NCI-H146 treated with DMSO at 0.1 percent for 48 hours (cell line): Measurements from ENCODE around the gene APELA.
"Not testable (repeated sequence)": the region's sequence is repeated elsewhere in the genome, so short reads cannot be mapped to it uniquely, and the experiment has no call there.

ENCODE experiments used
- DNase-seq: peaks from one replicate; lab custom pipeline; 2025; ENCODE audit not compliant: unreplicated experiment; lab: John Stamatoyannopoulos, UW

APELA gene, protein sequence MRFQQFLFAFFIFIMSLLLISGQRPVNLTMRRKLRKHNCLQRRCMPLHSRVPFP

DNA sequence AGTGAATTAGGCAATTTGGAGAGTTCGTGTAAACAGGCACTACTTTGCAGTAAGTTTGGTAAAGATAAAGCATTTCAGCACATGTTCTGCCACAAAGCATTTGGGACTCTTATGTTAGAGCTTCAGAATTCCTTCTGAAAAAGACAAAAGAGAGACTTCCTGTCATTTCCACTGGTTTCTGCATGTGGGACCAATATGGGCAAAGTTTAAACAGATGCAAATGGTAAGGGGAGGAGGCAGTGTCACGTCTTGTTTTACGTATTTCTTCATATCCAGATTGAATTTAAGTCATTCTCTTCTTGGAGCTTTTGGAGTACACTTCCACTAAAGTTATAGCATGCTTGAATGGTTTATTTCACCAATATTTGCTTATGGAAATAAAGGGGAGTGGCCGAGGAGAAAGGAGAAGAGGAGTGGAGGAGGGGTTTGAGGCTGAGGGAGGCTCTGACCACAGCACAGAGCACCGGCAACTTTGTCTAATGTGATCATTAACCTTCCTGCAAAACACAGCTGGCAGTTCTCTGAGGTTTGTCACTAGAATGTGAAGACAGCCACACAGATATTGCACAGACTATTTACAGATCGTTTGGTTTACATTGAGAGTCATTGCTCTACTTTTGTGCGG, at the start of gene APELA:
TSS of gene APELA (plus strand) at position 479 of the 625 bp plus-strand sequence. CDS start 154 bp downstream, outside the sequence.
- no peak for DNase-seq

DNA sequence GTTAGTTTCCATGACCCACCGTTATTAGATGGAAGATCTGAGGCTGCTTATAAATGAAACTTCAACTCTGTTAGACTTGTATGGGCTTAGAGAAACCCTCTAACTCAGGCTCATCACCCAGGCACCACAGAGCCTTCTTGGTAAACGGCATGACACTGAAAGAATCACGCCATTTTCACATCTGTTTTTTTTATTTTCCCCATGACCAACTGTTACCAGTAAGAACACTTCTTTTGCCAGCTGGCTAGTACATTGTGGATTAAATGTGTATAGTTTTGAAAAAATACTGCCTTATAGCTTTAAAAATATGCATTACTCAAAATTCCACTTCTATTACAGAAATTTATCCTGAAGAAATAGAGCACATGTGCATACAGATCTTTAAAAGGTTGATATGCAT, 48.0 kb upstream of the APELA start:
- no peak for DNase-seq

DNA sequence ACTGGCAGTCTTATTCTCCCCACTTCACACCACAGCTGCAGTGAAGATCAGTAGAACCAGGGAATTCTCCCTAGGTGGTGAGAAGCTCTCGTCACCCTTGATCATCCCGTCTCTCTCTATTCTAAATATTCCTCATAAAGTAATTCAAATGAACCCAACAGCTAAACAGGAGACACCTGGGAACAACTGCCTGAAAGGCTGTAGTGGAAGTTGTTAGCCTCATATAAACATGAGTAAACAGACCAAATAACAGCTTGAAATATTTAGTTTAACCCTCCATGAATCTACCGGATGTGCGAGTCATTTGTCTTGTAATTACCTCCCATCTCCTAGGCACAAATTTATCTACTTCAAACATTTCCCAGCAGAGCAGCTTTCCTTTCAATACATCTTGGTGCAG, 30.4 kb upstream of the APELA start:
- peak; percentile 6 for DNase-seq

DNA sequence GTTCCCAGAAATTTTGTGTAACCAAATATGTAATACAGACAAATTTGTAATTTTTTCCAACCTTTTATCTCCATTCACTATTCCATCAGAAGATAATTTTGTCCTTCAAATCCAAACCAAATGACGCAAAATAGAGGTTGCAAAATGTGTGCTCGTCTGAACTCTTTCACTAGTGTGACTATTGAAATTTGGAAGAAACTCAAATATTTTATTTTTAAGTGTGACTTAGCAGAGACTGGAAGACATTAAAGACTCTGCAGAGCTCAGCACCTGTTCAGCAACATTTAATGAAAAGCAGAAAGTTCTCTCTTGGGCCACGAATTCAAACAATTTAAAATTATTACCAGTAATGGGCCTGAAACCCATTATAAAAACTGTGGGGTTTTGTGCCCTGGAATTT, 30.0 kb upstream of the APELA start:
- DNase-seq: no peak

DNA sequence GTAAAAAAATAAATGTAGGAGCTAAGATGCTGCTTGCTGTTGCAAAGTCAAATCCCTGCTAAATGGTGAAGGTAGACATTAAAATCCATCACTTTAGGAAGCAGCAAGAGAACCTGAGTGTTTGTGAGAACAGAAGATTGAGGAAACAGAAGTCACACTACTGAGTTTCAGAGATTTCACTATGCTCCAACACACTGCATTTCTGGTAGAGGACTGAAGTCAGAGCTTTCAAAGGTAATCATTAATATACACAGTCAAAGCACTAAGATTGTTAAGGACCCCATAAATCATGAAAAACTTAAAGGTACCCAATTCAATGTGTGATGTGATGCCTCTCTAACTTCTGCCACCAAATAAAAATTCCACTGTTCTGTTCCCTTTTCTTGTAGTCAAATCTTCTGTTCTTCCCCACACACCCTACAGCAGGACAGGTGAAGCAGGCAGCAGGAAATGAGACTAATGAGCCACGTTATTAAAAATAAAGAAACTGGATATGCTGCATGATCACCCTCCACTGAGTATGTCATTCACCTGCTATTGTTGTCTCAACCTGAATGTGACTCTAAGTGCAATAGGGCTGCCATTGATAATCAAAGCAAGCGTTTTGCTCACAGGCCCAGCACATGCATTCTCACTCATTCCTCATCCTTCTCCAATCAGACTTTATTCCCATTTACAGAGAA, 28.9 kb upstream of the APELA start:
- peak; percentile 63 for DNase-seq

DNA sequence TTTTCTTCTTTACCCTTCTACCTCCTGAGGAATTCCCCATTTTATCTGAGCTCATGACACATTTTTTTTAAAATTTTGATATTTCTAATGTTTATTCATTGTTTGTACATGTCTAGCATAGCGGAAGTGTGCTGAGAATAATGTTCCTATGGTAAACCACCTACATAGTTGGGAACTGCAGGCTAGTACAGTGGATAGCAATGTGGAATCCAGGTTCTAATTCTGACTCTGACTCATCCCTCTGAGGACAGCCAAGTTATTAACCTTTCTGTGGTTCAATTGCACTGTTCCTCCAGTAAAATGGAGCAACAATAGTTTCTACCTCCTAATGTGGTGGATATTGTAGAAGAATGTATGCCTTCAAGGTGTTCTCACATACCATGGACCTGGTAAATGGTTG, 20.6 kb upstream of the APELA start:
- DNase-seq: no peak

DNA sequence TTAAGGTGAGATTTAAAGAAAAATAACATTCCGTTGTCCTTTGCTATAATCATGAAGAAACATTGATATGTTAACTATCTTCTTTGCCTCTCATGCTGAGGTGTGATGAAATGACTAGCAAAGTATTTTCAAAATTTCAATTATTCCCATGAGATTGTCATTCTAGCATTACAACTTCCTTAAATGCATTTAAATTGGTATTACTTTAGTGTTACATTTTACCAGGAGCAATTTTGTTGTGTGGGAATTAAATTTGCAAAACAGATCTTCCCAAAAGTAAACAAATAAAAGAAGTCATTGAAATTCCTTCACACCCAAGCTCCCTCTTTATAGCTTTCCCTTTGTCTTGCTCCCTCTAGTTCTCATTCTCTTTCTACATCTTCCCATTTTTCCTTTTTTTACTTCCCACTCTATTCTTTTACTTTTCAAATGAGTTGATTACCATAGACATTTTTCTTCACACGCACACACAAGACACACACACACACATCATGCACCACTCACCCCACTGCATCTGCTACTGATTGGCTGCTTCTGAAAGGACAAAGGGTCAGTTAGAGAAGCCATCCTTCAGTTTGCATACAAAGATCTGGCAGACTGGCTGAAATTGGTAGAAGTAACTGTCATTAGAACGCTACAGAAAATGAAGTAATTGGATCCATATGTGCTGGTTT, 10.0 kb upstream of the APELA start:
- no peak for DNase-seq

DNA sequence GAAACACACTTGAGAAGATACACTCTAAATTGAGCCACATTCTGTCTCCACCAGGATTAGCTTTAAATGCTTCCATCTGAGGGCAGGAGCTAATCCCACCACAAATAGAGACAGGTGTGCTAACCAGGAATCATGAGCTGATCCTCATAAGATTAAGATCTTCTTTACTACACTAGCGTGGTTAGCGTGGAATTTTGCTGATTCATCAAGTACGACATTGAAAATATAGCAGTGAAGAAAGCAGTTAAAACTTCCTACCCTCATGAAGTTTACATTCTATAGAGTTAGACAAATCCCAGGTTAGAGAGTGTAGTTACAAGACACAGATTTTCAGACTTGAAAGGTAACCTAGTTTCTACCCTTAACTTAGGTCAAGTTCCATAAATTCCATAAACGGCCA, 5.3 kb upstream of the APELA start:
- DNase-seq: no peak

DNA sequence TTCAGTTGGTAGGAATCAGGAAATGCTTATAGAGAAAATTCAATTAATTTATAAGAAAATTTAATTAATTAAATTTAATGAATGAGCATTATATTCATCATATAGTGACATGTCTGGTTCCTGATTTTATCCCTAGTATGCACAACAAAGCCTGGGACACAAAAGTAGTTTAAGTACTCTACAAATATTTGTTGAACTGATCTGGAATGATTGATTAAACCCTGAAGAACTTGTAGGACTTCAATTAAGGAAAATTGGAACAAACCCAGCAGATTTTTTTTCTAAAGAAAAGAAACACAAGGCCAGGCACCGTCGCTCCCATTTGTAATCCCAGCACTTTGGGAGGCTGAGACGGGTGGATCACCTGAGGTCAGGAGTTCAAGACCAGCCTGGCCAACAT, 4.5 kb upstream of the APELA start:
- no peak for DNase-seq

DNA sequence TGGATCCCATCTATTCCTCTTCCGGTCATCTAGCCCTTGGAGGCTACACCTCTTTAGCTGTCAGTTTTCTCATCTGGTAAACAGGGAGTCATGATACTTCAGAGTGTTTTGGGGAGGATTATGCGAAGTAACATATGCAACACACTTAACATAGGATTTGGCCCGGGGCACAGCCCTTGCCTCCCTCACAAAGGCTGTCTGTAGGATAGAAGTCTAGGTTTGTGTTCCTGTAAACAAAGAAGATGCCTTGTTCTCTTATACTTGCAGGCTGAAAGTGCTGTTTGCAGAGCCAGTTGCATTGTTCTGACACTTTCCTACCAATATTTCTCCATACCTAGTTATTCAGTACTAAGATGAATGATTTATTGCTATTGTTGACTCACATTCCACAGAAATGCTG, 2.2 kb upstream of the APELA start:
- DNase-seq: no peak

DNA sequence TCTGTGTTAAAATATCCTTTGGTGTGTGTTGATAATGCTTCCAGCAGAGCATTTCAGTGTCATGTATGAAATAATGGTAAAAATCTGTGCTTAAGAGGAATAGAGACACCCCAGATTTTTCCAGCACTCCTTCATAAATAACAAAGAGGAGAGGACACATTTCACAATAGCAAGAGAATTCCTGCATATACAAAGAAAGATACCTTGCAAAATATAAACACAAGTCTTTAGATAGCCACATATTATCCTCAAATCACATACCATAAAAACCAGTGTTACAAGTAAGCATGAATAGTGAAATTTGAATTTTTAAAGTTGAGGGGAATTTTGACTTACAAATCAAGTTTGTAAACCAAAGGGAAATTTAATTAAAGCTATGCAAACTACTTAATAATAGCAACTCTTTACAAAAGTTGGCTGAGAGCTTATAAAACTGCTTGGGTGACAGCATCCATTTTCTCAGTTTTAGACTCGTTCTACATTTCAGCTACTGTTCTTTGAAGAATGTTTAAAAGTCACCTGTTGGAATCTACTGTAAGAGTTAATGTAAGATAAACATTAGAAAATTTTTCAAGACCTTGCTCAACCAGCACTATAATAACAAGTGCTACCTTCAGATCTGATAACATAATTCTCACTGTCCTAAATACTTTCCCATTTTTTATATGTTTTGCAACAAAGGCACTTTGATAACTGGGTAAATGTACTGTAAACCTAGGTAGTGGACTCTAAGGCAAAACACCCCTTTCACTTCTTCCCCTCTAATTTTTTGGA, 3.7 kb downstream of the APELA start:
- no peak for DNase-seq

DNA sequence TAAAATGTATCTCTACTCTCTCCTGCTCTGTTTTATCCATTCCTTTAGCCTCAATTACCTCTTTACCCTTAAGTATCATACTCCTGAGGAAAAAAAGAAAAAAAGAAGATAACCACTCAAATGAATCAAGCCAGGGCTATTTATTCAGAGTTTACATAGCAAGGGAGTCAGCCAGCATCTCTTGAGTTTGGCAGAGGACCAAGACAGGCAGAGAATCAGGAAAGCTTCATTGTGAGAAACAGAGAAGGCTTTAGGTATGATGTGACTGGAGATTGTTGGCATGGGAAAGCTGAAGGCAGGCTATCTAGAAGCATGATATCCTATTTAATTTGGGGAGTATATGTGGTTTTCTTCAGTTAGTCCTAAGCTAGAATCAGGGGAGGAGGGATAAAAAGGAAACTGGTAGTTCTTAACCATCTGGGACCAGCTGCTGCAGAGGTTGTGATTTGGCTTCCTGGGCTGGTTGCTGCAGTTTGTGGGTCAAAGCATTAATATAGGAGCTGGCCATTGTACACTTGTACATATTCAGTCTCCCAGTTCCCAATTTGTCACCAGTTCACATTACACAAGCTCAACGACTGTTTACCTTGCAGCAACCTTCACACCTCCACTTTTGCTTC, 11.2 kb downstream of the APELA start:
- DNase-seq: no peak

DNA sequence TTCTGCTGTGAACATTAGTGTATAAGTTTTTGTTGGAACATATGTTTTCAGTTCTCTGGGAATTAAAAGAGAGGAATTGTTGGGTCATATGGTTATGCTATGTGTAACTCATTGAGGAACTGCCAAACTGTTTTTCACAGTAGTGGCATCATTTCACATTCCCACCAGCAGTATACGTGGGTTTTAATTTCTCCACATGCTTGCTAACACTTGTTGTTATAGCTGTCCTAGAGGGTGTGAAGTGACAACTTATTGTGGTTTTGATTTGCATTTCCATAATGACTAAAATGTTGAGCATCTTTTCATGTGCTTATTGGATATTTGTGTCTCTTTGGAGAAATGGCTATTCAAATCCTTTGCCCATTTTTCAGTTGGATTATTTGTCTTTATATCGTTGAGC, 13.7 kb downstream of the APELA start:
- no peak for DNase-seq

DNA sequence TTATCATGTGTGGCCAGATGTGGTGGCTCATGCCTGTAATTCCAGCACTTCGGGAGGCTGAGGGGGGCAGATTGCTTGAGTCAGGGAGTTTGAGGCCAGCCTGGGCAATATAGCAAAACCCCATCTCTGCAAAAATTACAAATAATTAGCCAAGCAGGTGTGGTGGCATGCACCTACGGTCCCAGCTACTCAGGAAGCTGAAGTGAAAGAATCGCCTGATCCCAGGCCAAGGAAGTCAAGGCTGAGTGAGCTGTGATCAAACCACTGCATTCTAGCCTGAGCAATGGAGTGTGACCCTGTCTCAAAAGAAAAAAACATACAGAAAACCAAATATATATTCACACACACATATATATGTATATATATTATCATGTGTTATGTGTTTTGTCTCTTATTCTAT, 15.0 kb downstream of the APELA start:
- DNase-seq: no peak

DNA sequence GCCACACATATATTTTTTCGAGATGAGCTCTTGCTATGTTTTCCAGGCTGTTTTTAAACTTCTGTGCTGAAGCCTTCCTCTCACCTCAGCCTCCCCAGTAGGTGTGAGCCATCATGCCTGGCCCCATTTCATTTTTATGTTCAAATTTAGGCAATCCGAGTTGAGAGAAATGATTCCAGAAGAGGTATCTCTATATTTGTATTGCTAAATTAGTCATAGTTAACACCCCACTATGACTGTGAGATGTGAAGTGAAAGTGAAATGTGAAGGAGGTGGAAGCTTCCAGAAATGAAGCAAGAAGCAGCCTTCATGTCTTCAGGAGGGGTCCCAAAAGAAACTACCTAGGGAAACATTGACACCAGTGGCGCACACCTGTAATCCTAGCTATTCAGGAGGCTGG, 17.7 kb downstream of the APELA start:
- no peak for DNase-seq

DNA sequence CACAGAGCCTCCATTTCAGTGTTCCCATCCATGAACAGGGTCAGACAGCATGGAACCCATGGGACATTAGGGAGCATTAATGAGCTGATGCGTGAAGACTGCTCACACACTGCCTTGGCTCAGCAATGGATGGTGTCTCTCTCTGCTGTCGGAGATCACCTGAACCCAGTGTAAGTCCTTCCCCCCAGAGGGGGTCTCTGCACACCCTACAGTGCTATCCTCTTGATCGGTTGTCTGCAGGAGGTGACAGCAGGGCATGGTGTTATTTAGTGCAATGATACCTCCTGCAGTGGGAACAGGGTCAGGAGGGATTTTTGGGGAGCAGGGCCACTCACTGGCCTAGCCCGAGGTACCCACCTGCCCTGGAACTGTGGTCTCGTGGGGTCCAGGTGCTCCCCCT, 25.6 kb downstream of the APELA start:
- DNase-seq: no peak

DNA sequence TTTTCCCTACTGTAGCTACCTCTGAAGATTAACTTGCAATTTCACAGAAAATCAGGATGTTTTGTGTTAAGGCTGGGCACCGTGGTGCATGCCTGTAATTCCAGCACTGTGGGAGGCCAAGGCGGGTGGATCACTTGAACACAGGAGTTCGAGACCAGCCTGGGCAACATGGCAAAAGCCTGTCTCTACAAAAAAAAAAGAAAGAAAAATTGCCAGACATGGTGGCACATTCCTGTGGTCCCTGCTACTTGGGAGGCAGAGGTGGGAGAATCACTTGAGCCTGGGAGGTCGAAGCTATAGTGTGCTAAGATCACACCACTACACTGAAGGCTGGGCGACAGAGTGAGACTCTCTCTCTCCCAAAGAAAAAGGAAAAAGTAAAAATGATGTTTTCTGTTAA, 27.4 kb downstream of the APELA start:
- DNase-seq: no peak

DNA sequence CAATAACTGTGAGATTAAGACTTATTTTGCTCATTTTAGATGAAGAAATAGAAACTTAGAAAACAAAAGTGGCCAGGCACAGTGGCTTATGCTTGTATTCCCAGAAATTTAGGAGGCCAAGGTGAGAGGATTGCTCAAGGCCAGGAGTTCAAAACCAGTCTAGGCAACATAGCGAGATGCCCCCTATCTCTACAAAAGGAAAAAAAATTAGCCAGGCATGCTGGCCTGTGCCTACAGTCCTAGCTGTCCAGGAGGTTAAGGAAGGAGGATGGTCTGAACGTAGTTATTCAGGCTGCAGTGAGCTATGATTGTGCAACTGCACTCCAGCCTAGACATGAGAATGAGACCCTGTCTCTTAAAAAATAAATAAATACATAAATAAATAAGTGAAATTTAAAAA, 28.0 kb downstream of the APELA start:
- DNase-seq: no peak

DNA sequence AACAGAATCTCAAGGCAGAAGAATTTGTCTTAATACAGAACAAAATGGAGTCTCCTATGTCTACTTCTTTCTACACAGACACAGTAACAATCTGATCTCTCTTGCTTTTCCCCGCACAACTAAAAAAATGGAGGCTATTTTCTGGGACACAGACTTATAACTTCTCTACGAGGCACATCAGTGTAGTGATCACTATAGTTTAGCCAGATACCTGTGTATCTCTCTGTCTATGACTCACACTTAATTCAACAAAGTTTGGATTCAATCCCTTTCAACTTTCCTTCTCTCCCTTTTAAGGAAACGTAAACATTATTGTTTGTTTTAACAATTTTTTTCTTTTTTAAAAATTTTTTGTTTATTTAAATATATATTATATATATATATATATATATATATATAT, 29.4 kb downstream of the APELA start:
- no peak for DNase-seq

DNA sequence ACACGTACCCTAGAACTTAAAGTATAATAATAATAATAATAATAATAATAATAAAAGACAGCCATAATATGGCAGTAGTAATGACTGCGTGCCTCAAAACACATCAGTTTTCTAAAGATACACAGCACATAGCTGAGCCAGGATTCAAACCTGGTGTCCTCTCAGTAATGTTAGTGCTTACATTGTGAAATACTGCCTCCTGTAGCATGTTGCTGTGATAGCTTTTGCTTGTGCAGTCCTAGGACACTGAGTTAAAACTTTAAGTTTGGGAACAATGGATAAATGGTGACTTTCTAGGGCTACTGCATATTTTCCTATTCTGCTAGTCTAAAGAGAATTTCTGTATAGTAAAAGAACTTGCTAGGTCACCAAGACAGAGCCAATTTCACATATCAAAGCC, 36.5 kb downstream of the APELA start:
- not testable (repeated sequence) for DNase-seq

DNA sequence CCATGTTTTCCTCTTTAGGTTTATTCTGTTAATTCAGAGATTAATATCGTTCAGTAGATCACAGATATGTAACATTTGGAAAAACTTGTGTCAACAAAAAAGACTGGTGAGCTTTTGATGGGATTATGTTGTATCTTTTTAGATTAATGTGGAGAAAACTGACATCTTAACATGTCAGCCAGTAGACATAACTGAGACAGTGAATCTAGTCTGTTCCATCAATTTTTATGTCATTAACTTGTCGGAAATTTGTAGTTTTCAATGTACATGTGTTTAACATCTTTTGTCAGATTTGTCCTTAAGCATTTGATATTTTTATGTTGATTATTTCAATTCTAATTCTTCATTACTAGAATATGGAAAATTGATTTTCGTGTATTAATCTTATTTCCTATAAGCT, 42.0 kb downstream of the APELA start:
- no peak for DNase-seq
